Endothelial cell of umbilical vein (primary cell): ENCODE measurements around the gene TSPAN5. TPM values are rescaled to one million over a fixed set of nuclear protein-coding genes. Genes with fewer than 3 reads are reported as not detected.

Source experiments
- BruUV-seq: library from RNA; stranded (reverse); fragments of 400-500 nt; replicated peaks from 2 replicates; lab custom pipeline; 2021; lab: Mats Ljungman, UMichigan
- CTCF ChIA-PET: fragments of 300-600, 350-600 bp; sonication (Branson Sonifier 250); formaldehyde crosslinking; loops from one replicate; lab custom pipeline; 2021; ENCODE audit warnings: antibody characterized with exemption, inconsistent platforms; lab: Charles Lee
- POLR2A ChIA-PET: fragments of 300-600, 350-600 bp; sonication (Branson Sonifier 250); formaldehyde crosslinking; loops from one replicate; lab custom pipeline; 2021; ENCODE audit warnings: antibody characterized with exemption, inconsistent platforms; lab: Charles Lee
- DNase-seq: peaks from one replicate; pipeline ENCODE4 v3.0.0-alpha.2; 2011; ENCODE audit warnings: low read depth, low spot score
- FAIRE-seq: peaks from 2 replicates; lab custom pipeline; 2011; peaks lifted over from hg19 to GRCh38; lab: Jason Lieb, UNC
- H2AFZ ChIP-seq: 2 replicates; pipeline ENCODE4 v1.6.0; 2012; ENCODE audit warnings: low read depth, low read length, control low read depth, inconsistent platforms
- H3K27ac ChIP-seq: 2 replicates; pipeline ENCODE4 v1.5.1; 2011; ENCODE audit warnings: low read depth, mild to moderate bottlenecking, control low read depth, low read length, moderate library complexity; ENCODE audit not compliant: insufficient read depth
- H3K27me3 ChIP-seq, 2 experiments: 2 replicates each; pipeline versions ENCODE4 v1.6.0 to v1.6.1; 2011; ENCODE audit warnings: low read length in 2 of 2, mixed read lengths in 1 of 2; ENCODE audit not compliant: control insufficient read depth in 2 of 2, insufficient read depth in 2 of 2
- H3K36me3 ChIP-seq, 2 experiments: 2 replicates in 1 of 2; 3 replicates in 1 of 2; pipeline ENCODE4 v1.5.1; 2011; ENCODE audit warnings: low read length in 2 of 2, mild to moderate bottlenecking in 1 of 2, moderate library complexity in 1 of 2; ENCODE audit not compliant: control insufficient read depth in 2 of 2, insufficient read depth in 2 of 2; ENCODE audit errors: extremely low read depth in 1 of 2
- H3K4me1 ChIP-seq: 3 replicates; pipeline ENCODE4 v1.5.1; 2011; ENCODE audit warnings: mild to moderate bottlenecking, low read length; ENCODE audit not compliant: control insufficient read depth, insufficient read depth; ENCODE audit errors: extremely low read depth
- H3K4me2 ChIP-seq: 2 replicates; pipeline ENCODE4 v1.6.1; 2011; ENCODE audit warnings: low read length, control low read depth, mixed read lengths; ENCODE audit not compliant: insufficient read depth
- H3K4me3 ChIP-seq, 3 experiments: fragments of 200-600 bp in 1 of 3; sonication (generic), shearing (Covaris generic) in 1 of 3; replicated peaks in 1 of 3; 2 replicates each; pipeline ENCODE4 v1.5.1; 2011 to 2016; ENCODE audit warnings: control low read depth in 3 of 3, low read length in 3 of 3, mild to moderate bottlenecking in 2 of 3, inconsistent platforms in 1 of 3, low read depth in 1 of 3, moderate library complexity in 1 of 3; ENCODE audit not compliant: insufficient read depth in 1 of 3
- H3K79me2 ChIP-seq: 2 replicates; pipeline ENCODE4 v1.6.0; 2012; ENCODE audit warnings: low read length, inconsistent platforms; ENCODE audit not compliant: control insufficient read depth, insufficient read depth
- H3K9ac ChIP-seq: replicated peaks from 2 replicates; pipeline ENCODE3; 2011; ENCODE audit warnings: low read length, control low read depth; ENCODE audit not compliant: insufficient read depth; ENCODE audit errors: extremely low read depth
- H3K9me1 ChIP-seq: replicated peaks from 3 replicates; pipeline ENCODE4 v1.6.0; 2011; ENCODE audit warnings: mild to moderate bottlenecking, low read length; ENCODE audit not compliant: control insufficient read depth, insufficient read depth; ENCODE audit errors: extremely low read depth
- H3K9me3 ChIP-seq: replicated peaks from 2 replicates; pipeline ENCODE4 v1.5.1; 2012; ENCODE audit warnings: low read length, inconsistent platforms; ENCODE audit not compliant: control insufficient read depth, insufficient read depth
- H4K20me1 ChIP-seq: replicated peaks from 2 replicates; pipeline ENCODE3; 2011; ENCODE audit warnings: mild to moderate bottlenecking, low read length; ENCODE audit not compliant: control insufficient read depth, insufficient read depth; ENCODE audit errors: extremely low read depth
- EZH2 ChIP-seq: IDR thresholded peaks from 2 replicates; pipeline ENCODE4 v1.6.1; 2012; ENCODE audit warnings: borderline replicate concordance, low read depth, mild to moderate bottlenecking, moderate library complexity, low read length, inconsistent platforms; ENCODE audit not compliant: severe bottlenecking
- GATA2 ChIP-seq: IDR thresholded peaks from 2 replicates; pipeline ENCODE4 v1.7.0; 2011; ENCODE audit warnings: low read depth, mild to moderate bottlenecking, moderate library complexity, mixed read lengths, low read length; ENCODE audit not compliant: insufficient read length, insufficient read depth
- MYC ChIP-seq: IDR thresholded peaks from one replicate; pipeline ENCODE4 v1.6.1; 2011; ENCODE audit warnings: mild to moderate bottlenecking, low read depth, low read length
- POLR2A ChIP-seq: IDR thresholded peaks from 2 replicates; pipeline ENCODE4 v1.6.1; 2012; ENCODE audit warnings: low read depth, mild to moderate bottlenecking, control low read depth, low read length
- POLR2AphosphoS5 ChIP-seq: IDR thresholded peaks from 2 replicates; pipeline ENCODE4 v1.6.1; 2012; ENCODE audit warnings: low read depth, mild to moderate bottlenecking, control low read depth, low read length, moderate library complexity; ENCODE audit not compliant: insufficient read depth
- dilution Hi-C: fragments of 300-500 bp; cut with MboI; formaldehyde crosslinking; loops from one replicate; pipeline ENCODE4 v1.15.0; 2019; ENCODE audit warnings: low sequenced_read_pairs; ENCODE audit not compliant: extremely low pct_ligation_motif_present
- intact Hi-C: fragments of 100-400 bp; cut with micrococcal nuclease; formaldehyde crosslinking; loops from one replicate; pipeline ENCODE4 v1.10.0; 2022
- polyA plus RNA-seq, 4 experiments: library from polyadenylated mRNA; depleted of rRNA in 3 of 4; stranded (reverse) in 3 of 4; unstranded in 1 of 4; fragments of >200 nt; gene quantifications; 2 replicates each; pipeline versions ENCODE4 v1.2.1 to v1.2.3, GENCODE V29; 2011 to 2012; ENCODE audit warnings: missing spikeins in 1 of 4
- total RNA-seq: library from RNA; stranded (reverse); gene quantifications from 2 replicates; pipeline ENCODE4 v1.2.3, GENCODE V29; 2021
- TF ChIP-seq, protein P1 (sequence below), 2 donors: IDR thresholded peaks; 1 replicate in 1 of 2; 2 replicates in 1 of 2; pipeline ENCODE4 v1.5.1; 2011; ENCODE audit warnings: low read length in 2 of 2, mild to moderate bottlenecking in 2 of 2, moderate library complexity in 2 of 2, control low read depth in 1 of 2, inconsistent platforms in 1 of 2, low read depth in 1 of 2; ENCODE audit not compliant: insufficient read depth in 1 of 2; ENCODE audit errors: extremely low read depth in 1 of 2
- TF ChIP-seq, protein P2 (sequence below): IDR thresholded peaks from 2 replicates; pipeline ENCODE4 v1.6.1; 2011; ENCODE audit not compliant: insufficient read depth, insufficient read length

Gene TSPAN5
- total and polyA plus RNA-seq, 2 donors (not counting 3 experiments of a cell fraction or from before 2014, with no cell fraction given): 45.1 to 50.2 TPM

- Histone ChIP-seq H2AFZ (no peak overlapping the region), H3K79me2 (peaks cover 22% of the 10 kb centered on the region), H4K20me1 (no peaks in the 10 kb centered on the region), H3K9me3 (no peaks in the 10 kb centered on the region), H3K27me3 (no peaks in the 10 kb centered on the region), H3K36me3 (no peaks in the 10 kb centered on the region), H3K4me1 (peaks cover 36% of the 10 kb centered on the region), H3K9me1 (no peaks in the 10 kb centered on the region), H3K4me3 (no peak overlapping the region), H3K4me2 (no peak overlapping the region), H3K9ac (no peak overlapping the region), H3K27ac (no peak overlapping the region)
- dilution Hi-C loops: no loop called here
- BruUV-seq: no TSS peak
- POLR2A ChIA-PET: no interaction called here
- DNase-seq: no peak
- FAIRE-seq: no peak
- intact Hi-C loops: no loop called here
- TF ChIP-seq MYC (no peak), POLR2AphosphoS5 (no peak), EZH2 (no peak), POLR2A (no peak), GATA2 (no peak)
- TF ChIP-seq, protein P1, sequence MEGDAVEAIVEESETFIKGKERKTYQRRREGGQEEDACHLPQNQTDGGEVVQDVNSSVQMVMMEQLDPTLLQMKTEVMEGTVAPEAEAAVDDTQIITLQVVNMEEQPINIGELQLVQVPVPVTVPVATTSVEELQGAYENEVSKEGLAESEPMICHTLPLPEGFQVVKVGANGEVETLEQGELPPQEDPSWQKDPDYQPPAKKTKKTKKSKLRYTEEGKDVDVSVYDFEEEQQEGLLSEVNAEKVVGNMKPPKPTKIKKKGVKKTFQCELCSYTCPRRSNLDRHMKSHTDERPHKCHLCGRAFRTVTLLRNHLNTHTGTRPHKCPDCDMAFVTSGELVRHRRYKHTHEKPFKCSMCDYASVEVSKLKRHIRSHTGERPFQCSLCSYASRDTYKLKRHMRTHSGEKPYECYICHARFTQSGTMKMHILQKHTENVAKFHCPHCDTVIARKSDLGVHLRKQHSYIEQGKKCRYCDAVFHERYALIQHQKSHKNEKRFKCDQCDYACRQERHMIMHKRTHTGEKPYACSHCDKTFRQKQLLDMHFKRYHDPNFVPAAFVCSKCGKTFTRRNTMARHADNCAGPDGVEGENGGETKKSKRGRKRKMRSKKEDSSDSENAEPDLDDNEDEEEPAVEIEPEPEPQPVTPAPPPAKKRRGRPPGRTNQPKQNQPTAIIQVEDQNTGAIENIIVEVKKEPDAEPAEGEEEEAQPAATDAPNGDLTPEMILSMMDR (IDR thresholded peaks at IDR 0.05; ENCODE audit: extremely low read depth in 1 of 2, insufficient read depth in 1 of 2, low read depth in 1 of 2, low read length in 2 of 2): no peak
- TF ChIP-seq, protein P2, sequence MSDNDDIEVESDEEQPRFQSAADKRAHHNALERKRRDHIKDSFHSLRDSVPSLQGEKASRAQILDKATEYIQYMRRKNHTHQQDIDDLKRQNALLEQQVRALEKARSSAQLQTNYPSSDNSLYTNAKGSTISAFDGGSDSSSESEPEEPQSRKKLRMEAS: no peak
- CTCF ChIA-PET: no interaction called here
Measured at GRCh38 chr4:98514741-98515469, 143.5 kb downstream of the TSPAN5 start.
